HG02623 (cell line): ENCODE measurements around the gene ZNF185.
"Not testable (repeated sequence)": the region's sequence is repeated elsewhere in the genome, so short reads cannot be mapped to it uniquely, and the experiment has no call there.

Experiments
- ATAC-seq: cut with Tn5 transposase; IDR thresholded peaks from one replicate; pipeline ENCODE4 v1.9.1; 2021; ENCODE audit warnings: moderate library complexity; ENCODE audit not compliant: unreplicated experiment

Gene ZNF185

GRCh38 chrX:152895121-152895520 lies 2.7 kb upstream of the ZNF185 start:
- no peak for ATAC-seq

- no peak for ATAC-seq
These were observed 2.0 kb upstream of the ZNF185 start for GRCh38 chrX:152895724-152896420.

- ATAC-seq, result no peak
These were observed 1.4 kb upstream of the ZNF185 start for GRCh38 chrX:152896450-152896849.

- ATAC-seq, result no peak
These were observed 575 bp downstream of the ZNF185 start for GRCh38 chrX:152898442-152898841.

GRCh38 chrX:152899111-152899873 lies 1.4 kb downstream of the ZNF185 start:
- ATAC-seq, result no peak

- ATAC-seq, result no peak
These were observed 2.2 kb downstream of the ZNF185 start for GRCh38 chrX:152899874-152900719.

- no peak for ATAC-seq
These were observed 3.1 kb downstream of the ZNF185 start for GRCh38 chrX:152900937-152901445.

GRCh38 chrX:152901816-152902501 lies 4.1 kb downstream of the ZNF185 start:
- ATAC-seq, result no peak

GRCh38 chrX:152902502-152902820 lies 4.6 kb downstream of the ZNF185 start:
- ATAC-seq, result no peak

GRCh38 chrX:152903589-152903988 lies 5.7 kb downstream of the ZNF185 start:
- ATAC-seq, result no peak

GRCh38 chrX:152904151-152905080 lies 6.5 kb downstream of the ZNF185 start:
- no peak for ATAC-seq

- no peak for ATAC-seq
These were observed 7.2 kb downstream of the ZNF185 start for GRCh38 chrX:152905081-152905420.

GRCh38 chrX:152907084-152907651 lies 9.3 kb downstream of the ZNF185 start:
- no peak for ATAC-seq

GRCh38 chrX:152908486-152908885 lies 10.6 kb downstream of the ZNF185 start:
- ATAC-seq, result no peak

GRCh38 chrX:152910018-152910417 lies 12.2 kb downstream of the ZNF185 start:
- not testable (repeated sequence) for ATAC-seq

GRCh38 chrX:152912106-152912505 lies 14.2 kb downstream of the ZNF185 start:
- no peak for ATAC-seq

GRCh38 chrX:152912641-152913040 lies 14.8 kb downstream of the ZNF185 start:
- ATAC-seq, result no peak

GRCh38 chrX:152913346-152913745 lies 15.5 kb downstream of the ZNF185 start:
- no peak for ATAC-seq

- ATAC-seq, result no peak
These were observed 16.0 kb downstream of the ZNF185 start for GRCh38 chrX:152913910-152914309.
